Endothelial cell (in vitro differentiated cells): Measurements from ENCODE around the gene RUNX2. TPM values are rescaled to one million over a fixed set of nuclear protein-coding genes. Genes with fewer than 3 reads are reported as not detected.

ENCODE experiments used
- DNase-seq: peaks from one replicate; pipeline ENCODE4 v3.0.0; 2021; ENCODE audit warnings: low spot score
- H3K27ac Mint-ChIP-seq: one replicate; pipeline ENCODE4 v1.8.0; 2021; ENCODE audit warnings: mixed read lengths, inconsistent platforms; ENCODE audit not compliant: unreplicated experiment
- H3K27me3 Mint-ChIP-seq: one replicate; pipeline ENCODE4 v1.8.0; 2021; ENCODE audit warnings: mild to moderate bottlenecking, moderate library complexity, mixed read lengths, inconsistent platforms; ENCODE audit not compliant: unreplicated experiment
- H3K36me3 Mint-ChIP-seq: one replicate; pipeline ENCODE4 v1.8.0; 2021; ENCODE audit warnings: mild to moderate bottlenecking, low read depth, mixed read lengths, inconsistent platforms; ENCODE audit not compliant: unreplicated experiment
- H3K4me1 Mint-ChIP-seq: one replicate; pipeline ENCODE4 v1.8.0; 2021; ENCODE audit warnings: mild to moderate bottlenecking, mixed read lengths, inconsistent platforms; ENCODE audit not compliant: unreplicated experiment
- H3K4me3 Mint-ChIP-seq: one replicate; pipeline ENCODE4 v1.8.0; 2021; ENCODE audit warnings: mild to moderate bottlenecking, mixed read lengths, inconsistent platforms; ENCODE audit not compliant: unreplicated experiment
- H3K9me3 Mint-ChIP-seq: one replicate; pipeline ENCODE4 v1.8.0; 2021; ENCODE audit warnings: mixed read lengths, inconsistent platforms; ENCODE audit not compliant: unreplicated experiment
- CTCF ChIP-seq: fragments of 200-600 bp; sonication (generic); IDR thresholded peaks from one replicate; pipeline ENCODE4 v1.5.0; 2021; ENCODE audit warnings: antibody characterized with exemption; ENCODE audit not compliant: unreplicated experiment
- total RNA-seq: library from RNA; stranded (reverse); fragmentation: NEBNext Ultra II Directional; extraction: Animal tissue kit (Norgen Biotek cat#: 25700); gene quantifications from one replicate; pipeline ENCODE4 v1.2.1, GENCODE V29; 2021; ENCODE audit not compliant: unreplicated experiment

Gene RUNX2
- total RNA-seq, 1 donor from 2014 or later = 1.8 TPM

- peaks cover 6% of the 10 kb centered on the region for H3K27me3 Mint-ChIP-seq
- peaks cover 9% of the 10 kb centered on the region for H3K4me1 Mint-ChIP-seq
- TF ChIP-seq CTCF = no peak
- no peaks in the 10 kb centered on the region for H3K9me3 Mint-ChIP-seq
- no peak overlapping the region for H3K27ac Mint-ChIP-seq
- H3K36me3 Mint-ChIP-seq = no peaks in the 10 kb centered on the region
- no peak for DNase-seq
- H3K4me3 Mint-ChIP-seq = no peak overlapping the region
Observed at GRCh38 chr6:45487645-45488044, 159.5 kb downstream of the RUNX2 start.

GRCh38 chr6:45488269-45488668 lies 160.1 kb downstream of the RUNX2 start:
- no peak for TF ChIP-seq CTCF
- H3K27me3 Mint-ChIP-seq = peaks cover 6% of the 10 kb centered on the region
- H3K4me1 Mint-ChIP-seq = peaks cover 9% of the 10 kb centered on the region
- no peaks in the 10 kb centered on the region for H3K9me3 Mint-ChIP-seq
- no peaks in the 10 kb centered on the region for H3K36me3 Mint-ChIP-seq
- no peak for DNase-seq
- H3K4me3 Mint-ChIP-seq = no peak overlapping the region
- no peak overlapping the region for H3K27ac Mint-ChIP-seq

GRCh38 chr6:45488889-45489288 lies 160.8 kb downstream of the RUNX2 start:
- H3K27ac Mint-ChIP-seq = no peak overlapping the region
- peaks cover 6% of the 10 kb centered on the region for H3K27me3 Mint-ChIP-seq
- no peak for DNase-seq
- H3K9me3 Mint-ChIP-seq = no peaks in the 10 kb centered on the region
- no peaks in the 10 kb centered on the region for H3K36me3 Mint-ChIP-seq
- TF ChIP-seq CTCF = no peak
- peaks cover 8% of the 10 kb centered on the region for H3K4me1 Mint-ChIP-seq
- H3K4me3 Mint-ChIP-seq = no peak overlapping the region

GRCh38 chr6:45491048-45491735 lies 163.1 kb downstream of the RUNX2 start:
- no peaks in the 10 kb centered on the region for H3K9me3 Mint-ChIP-seq
- no peaks in the 10 kb centered on the region for H3K36me3 Mint-ChIP-seq
- H3K4me1 Mint-ChIP-seq = peaks cover 25% of the 10 kb centered on the region
- H3K4me3 Mint-ChIP-seq = no peak overlapping the region
- DNase-seq = no peak
- H3K27ac Mint-ChIP-seq = no peak overlapping the region
- TF ChIP-seq CTCF = no peak
- H3K27me3 Mint-ChIP-seq = peaks cover 4% of the 10 kb centered on the region

- no peak overlapping the region for H3K27ac Mint-ChIP-seq
- peaks cover 32% of the 10 kb centered on the region for H3K4me1 Mint-ChIP-seq
- no peaks in the 10 kb centered on the region for H3K9me3 Mint-ChIP-seq
- peaks cover 4% of the 10 kb centered on the region for H3K27me3 Mint-ChIP-seq
- no peaks in the 10 kb centered on the region for H3K36me3 Mint-ChIP-seq
- no peak for DNase-seq
- no peak overlapping the region for H3K4me3 Mint-ChIP-seq
- TF ChIP-seq CTCF = no peak
Observed at GRCh38 chr6:45491874-45492273, 163.7 kb downstream of the RUNX2 start.
